ENCODE results near the gene RPS6KA5. TPM values are rescaled to one million over a fixed set of nuclear protein-coding genes. Genes with fewer than 3 reads are reported as not detected.
"Not testable (repeated sequence)": the region's sequence is repeated elsewhere in the genome, so short reads cannot be mapped to it uniquely, and the experiment has no call there.

Gene RPS6KA5
- total RNA-seq, 1 donor from 2014 or later = 2.0 TPM

DNA sequence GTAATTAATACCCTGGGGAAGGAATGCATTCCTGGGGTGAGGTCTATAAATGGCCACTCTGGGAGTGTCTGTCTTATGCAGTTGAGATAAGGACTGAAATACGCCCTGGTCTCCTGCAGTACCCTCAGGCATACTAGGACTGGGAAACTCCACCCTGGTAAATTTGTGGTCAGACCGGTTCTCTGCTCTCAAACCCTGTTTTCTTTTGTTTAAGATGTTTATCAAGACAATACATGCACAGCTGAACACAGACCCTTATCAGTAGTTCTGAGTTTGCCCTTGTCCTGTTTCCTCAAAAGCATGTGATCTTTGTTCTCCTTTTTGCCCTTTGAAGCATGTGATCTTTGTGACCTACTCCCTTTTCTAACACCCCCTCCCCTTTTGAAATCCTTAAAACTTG is 106.8 kb downstream of the RPS6KA5 start:
- DNase-seq (ENCODE audit: extremely low read depth, low read depth, low spot score) = not testable (repeated sequence)

- no peak for DNase-seq (ENCODE audit: extremely low read depth, low read depth, low spot score)
Observed at GRCh38 chr14:90943367-90943766, 117.1 kb downstream of the RPS6KA5 start.

DNA sequence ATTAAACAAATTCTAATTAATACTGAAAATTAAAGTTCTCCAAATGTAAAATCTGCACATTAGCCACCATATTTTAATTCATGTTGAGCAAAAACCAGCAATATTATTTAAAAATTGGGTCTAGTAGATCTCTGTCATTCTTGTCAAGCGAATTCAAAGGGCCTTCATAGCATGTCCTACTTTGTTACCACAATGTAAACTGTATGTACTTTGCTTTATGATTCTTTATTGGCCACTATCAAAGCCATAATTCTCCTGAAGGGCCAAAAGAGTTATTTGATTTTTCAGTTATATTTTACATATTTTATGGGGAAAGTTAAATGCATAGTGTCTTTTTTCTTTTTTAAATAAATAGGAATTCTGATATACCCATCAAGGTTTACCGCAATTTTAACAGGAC is 117.9 kb downstream of the RPS6KA5 start:
- DNase-seq (ENCODE audit: extremely low read depth, low read depth, low spot score) = no peak

DNA sequence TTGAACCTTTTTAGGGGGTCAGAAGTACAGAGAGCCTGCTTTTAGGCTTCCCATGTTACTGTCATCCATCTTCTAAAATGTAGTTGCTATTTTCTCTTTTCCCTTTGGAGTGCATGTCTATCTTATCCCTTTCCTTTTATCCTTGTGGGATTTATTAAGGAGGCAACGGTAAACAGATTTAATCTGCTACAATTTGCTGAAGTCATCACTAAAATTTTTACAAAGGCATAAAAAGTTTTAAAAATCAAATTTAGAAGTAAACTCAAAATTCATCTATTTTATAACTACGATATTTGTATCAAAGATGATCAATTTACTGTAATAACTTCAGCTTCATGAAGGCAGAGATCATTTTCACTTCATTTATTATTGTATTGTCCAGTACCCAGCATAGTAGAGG is 118.7 kb downstream of the RPS6KA5 start:
- DNase-seq (ENCODE audit: extremely low read depth, low read depth, low spot score) = no peak

- no peak for DNase-seq (ENCODE audit: extremely low read depth, low read depth, low spot score)
Observed at GRCh38 chr14:90940318-90940962, 120.0 kb downstream of the RPS6KA5 start.

GRCh38 chr14:90939252-90939795 is 121.1 kb downstream of the RPS6KA5 start:
- DNase-seq (ENCODE audit: extremely low read depth, low read depth, low spot score) = not testable (repeated sequence)

- DNase-seq (ENCODE audit: extremely low read depth, low read depth, low spot score) = no peak
Observed at GRCh38 chr14:90938615-90939014, 121.8 kb downstream of the RPS6KA5 start.

DNA sequence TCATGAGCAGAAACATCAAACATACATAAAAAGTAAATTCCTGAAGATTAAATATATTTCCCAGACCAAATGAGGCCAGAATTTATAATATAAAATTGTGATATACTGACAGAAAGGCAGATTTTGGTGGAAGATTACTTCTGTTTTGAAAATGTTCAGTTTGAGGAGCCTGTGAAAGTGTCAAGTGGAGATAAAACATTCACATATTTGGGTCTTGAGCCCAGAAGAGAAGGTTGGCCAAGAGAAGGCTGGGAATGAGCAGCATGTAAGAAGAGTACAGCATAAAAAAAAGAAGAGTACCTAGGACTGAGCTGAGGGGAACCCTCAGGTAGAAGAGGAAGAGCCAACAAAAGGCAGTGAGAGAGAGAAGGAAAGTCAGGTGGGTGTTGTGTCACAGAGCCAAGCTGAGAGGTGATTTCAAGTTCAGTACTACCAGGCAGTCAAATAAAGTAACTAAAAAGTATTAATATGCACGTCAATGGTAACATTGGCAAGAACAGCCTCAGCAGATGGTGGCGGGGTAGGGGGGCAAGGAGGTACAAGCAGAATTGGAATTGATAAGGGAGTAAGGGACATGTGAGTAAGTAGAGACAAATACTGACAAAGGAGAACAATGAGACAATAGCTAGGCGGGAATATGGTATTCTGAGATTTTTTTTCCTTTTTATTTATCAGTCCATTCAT is 123.5 kb downstream of the RPS6KA5 start:
- no peak for DNase-seq (ENCODE audit: extremely low read depth, low read depth, low spot score)

DNA sequence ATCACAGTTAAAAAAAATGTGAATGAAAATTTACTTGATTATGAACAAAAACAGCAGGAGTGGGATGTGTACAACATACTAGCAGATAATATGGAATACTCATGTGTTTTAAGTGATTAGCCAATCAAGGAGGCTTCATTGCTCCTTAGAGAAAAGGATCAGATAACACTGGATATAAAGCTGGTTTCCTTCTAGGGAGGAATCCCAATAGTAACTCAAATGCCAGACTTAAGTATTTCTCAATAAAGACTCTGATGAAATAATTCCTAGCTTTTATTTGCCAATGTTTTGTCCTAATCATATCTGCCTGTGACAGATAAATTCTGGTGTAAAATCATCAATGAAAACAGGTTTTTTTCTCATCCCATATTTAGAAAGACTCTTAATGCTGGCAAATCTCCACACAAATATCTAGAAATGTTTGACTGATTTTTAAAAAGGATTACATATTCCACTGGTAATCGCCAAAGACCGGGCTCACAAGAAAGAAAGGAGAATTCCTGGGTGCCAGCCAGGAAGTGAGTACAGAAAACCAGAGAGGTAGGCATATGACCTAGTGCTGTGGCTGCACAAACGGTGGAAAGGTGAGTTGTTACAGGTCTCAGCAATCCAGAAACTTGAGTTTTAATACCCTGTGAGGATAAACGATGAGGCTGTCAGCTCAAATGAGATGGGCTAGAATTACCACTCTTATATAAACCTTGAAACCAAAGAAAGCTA is 135.7 kb downstream of the RPS6KA5 start:
- no peak for DNase-seq (ENCODE audit: extremely low read depth, low read depth, low spot score)

GRCh38 chr14:90922141-90922540 is 138.3 kb downstream of the RPS6KA5 start:
- no peak for DNase-seq (ENCODE audit: extremely low read depth, low read depth, low spot score)

DNA sequence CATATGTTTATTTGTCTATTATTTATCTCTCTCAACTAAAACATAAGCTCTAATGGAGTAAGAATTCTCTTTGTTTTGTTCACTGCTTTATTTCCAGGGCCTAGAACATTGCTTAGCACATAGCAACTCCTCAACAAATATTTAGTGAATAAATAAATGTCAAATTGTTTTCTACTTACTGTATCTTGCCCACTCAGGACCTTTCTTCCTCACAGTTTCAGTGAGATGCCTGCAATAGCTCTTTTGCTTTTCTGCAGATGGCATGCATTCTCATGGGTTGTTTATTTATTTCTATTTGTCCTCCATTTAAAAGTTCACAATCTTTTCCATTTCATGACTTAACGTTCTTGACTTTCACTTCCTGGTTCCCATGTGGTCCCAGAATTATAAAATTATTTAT is 149.3 kb downstream of the RPS6KA5 start:
- no peak for DNase-seq (ENCODE audit: extremely low read depth, low read depth, low spot score)

DNA sequence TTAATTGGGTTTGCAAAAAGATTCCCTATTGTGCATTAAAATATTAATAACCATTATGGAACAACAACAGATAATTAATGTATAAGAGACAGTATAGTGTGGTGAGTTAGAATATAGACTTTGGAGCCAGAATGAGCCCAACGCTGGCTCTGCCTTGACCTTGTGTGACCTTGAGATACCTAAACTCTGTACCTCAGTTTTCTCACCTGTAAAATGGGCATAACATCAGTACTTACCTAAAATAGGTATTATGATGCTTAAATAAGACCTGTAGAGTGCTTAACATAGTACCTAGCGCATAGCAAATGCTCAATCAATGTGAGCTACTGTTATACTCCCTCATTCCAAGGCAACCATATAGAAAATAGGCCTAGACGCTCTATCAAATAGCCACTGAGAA is 153.3 kb downstream of the RPS6KA5 start:
- DNase-seq (ENCODE audit: extremely low read depth, low read depth, low spot score) = no peak

- DNase-seq (ENCODE audit: extremely low read depth, low read depth, low spot score) = no peak
Observed at GRCh38 chr14:90905531-90905930, 154.9 kb downstream of the RPS6KA5 start.

- peak; percentile 47 for DNase-seq (ENCODE audit: extremely low read depth, low read depth, low spot score)
Observed at GRCh38 chr14:90903101-90903500, 157.3 kb downstream of the RPS6KA5 start.

DNA sequence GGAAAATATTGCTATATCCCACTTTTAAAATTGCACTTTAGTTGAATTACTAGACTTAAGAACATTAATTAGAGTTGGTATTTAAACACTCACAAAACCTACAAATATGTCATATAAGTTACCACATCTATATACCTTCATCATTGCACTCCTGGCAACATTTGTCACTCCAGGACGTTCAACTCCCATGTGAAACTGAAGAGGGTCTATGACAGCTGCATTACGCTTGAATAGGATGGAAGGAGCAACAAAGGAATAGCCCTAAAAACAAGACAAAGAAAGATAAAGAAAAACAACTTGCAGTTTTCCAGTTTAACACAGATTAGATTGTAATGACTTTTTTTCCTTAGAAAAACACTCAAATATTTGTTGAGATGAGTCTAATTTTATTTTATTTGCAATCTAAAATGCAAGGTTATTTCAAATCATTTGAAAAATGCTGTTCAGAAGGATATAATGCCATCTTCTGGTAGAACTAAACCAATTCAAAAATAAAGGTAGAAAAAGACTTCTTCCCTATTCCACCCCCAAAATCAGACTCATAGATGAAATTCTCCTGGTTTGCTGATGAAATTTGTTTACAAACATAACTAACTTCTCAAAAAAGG is 159.9 kb downstream of the RPS6KA5 start:
- no peak for DNase-seq (ENCODE audit: extremely low read depth, low read depth, low spot score)

- DNase-seq (ENCODE audit: extremely low read depth, low read depth, low spot score) = no peak
Observed at GRCh38 chr14:90897022-90897421, 163.4 kb downstream of the RPS6KA5 start.

- DNase-seq (ENCODE audit: extremely low read depth, low read depth, low spot score) = no peak
Observed at GRCh38 chr14:90894241-90894640, 166.2 kb downstream of the RPS6KA5 start.

GRCh38 chr14:90893510-90893909 is 166.9 kb downstream of the RPS6KA5 start:
- DNase-seq (ENCODE audit: extremely low read depth, low read depth, low spot score) = no peak

GRCh38 chr14:90892970-90893369 is 167.5 kb downstream of the RPS6KA5 start:
- no peak for DNase-seq (ENCODE audit: extremely low read depth, low read depth, low spot score)

- DNase-seq (ENCODE audit: extremely low read depth, low read depth, low spot score) = no peak
Observed at GRCh38 chr14:90891326-90891725, 169.1 kb downstream of the RPS6KA5 start.

- DNase-seq (ENCODE audit: extremely low read depth, low read depth, low spot score) = no peak
Observed at GRCh38 chr14:90890322-90891020, 170.0 kb downstream of the RPS6KA5 start.
